IMR-90 (cell line): ENCODE data around the gene PAPPA. TPM values are rescaled to one million over a fixed set of nuclear protein-coding genes. Genes with fewer than 3 reads are reported as not detected.

ENCODE experiments used
- ATAC-seq: fragments of 200-7000 bp; cut with Tn5 transposase; 2 replicates; pipeline ENCODE4 v1.9.1; 2020; ENCODE audit warnings: low read depth, mild to moderate bottlenecking, moderate library complexity
- BruUV-seq: library from RNA; stranded (reverse); fragments of 400-500 nt; replicated peaks from 2 replicates; lab custom pipeline; 2021; lab: Mats Ljungman, UMichigan
- CTCF ChIA-PET: fragments of 300-600 bp; formaldehyde crosslinking; extraction: SDS; loops from one replicate; lab custom pipeline; 2021; ENCODE audit warnings: antibody characterized with exemption; lab: Yijun Ruan, JAX
- POLR2A ChIA-PET: fragments of 300-600 bp; sonication (Branson Sonifier 250); formaldehyde crosslinking; loops from one replicate; lab custom pipeline; 2022; ENCODE audit warnings: antibody characterized with exemption; ENCODE audit not compliant: unreplicated experiment; lab: Charles Lee
- DNase-seq: peaks from one replicate; pipeline ENCODE4 v3.0.0; 2013
- H2AFZ ChIP-seq: replicated peaks from 2 replicates; pipeline ENCODE3; 2013; ENCODE audit warnings: low read length, mild to moderate bottlenecking; ENCODE audit not compliant: poor library complexity
- H2AK5ac ChIP-seq: 2 replicates; pipeline ENCODE4 v1.6.1; 2013; ENCODE audit warnings: low read depth, low read length, inconsistent platforms
- H2AK9ac ChIP-seq: replicated peaks from 2 replicates; pipeline ENCODE3; 2013; ENCODE audit warnings: mild to moderate bottlenecking, low read depth, low read length, moderate library complexity; ENCODE audit not compliant: poor library complexity
- H2BK120ac ChIP-seq: 2 replicates; pipeline ENCODE4 v1.6.1; 2013; ENCODE audit warnings: low read depth, low read length, inconsistent platforms
- H2BK15ac ChIP-seq: 3 replicates; pipeline ENCODE4 v1.6.1; 2013; ENCODE audit warnings: low read depth, low read length, inconsistent platforms
- H2BK20ac ChIP-seq: 2 replicates; pipeline ENCODE4 v1.6.1; 2013; ENCODE audit warnings: low read depth, mild to moderate bottlenecking, inconsistent platforms, low read length, moderate library complexity
- H2BK5ac ChIP-seq: 2 replicates; pipeline ENCODE4 v1.6.1; 2013; ENCODE audit warnings: mild to moderate bottlenecking, low read depth, low read length, inconsistent platforms; ENCODE audit not compliant: poor library complexity, severe bottlenecking
- H3K14ac ChIP-seq: replicated peaks from 2 replicates; pipeline ENCODE4 v1.6.1; 2013; ENCODE audit warnings: low read depth, low read length, inconsistent platforms
- H3K18ac ChIP-seq: 2 replicates; pipeline ENCODE4 v1.6.1; 2013; ENCODE audit warnings: low read depth, low read length, control low read depth
- H3K23ac ChIP-seq: 2 replicates; pipeline ENCODE4 v1.6.1; 2013; ENCODE audit warnings: low read depth, low read length, inconsistent platforms
- H3K27ac ChIP-seq: 2 replicates; pipeline ENCODE4 v1.5.1; 2013; ENCODE audit warnings: mild to moderate bottlenecking, control low read depth, low read length; ENCODE audit not compliant: insufficient read depth
- H3K27me3 ChIP-seq: 2 replicates; pipeline ENCODE4 v1.6.1; 2013; ENCODE audit warnings: low read length; ENCODE audit not compliant: control insufficient read depth, insufficient read depth
- H3K36me3 ChIP-seq: 2 replicates; pipeline ENCODE4 v1.6.1; 2013; ENCODE audit warnings: low read length, mixed read lengths; ENCODE audit not compliant: control insufficient read depth, insufficient read depth
- H3K4ac ChIP-seq: 2 replicates; pipeline ENCODE4 v1.6.1; 2013; ENCODE audit warnings: low read depth, low read length, inconsistent platforms
- H3K4me1 ChIP-seq: 2 replicates; pipeline ENCODE4 v1.6.1; 2013; ENCODE audit warnings: low read length, mixed read lengths; ENCODE audit not compliant: control insufficient read depth, insufficient read depth
- H3K4me2 ChIP-seq: 2 replicates; pipeline ENCODE4 v1.6.1; 2013; ENCODE audit warnings: low read depth, mild to moderate bottlenecking, control low read depth, low read length, moderate library complexity
- H3K4me3 ChIP-seq: 2 replicates; pipeline ENCODE4 v1.5.1; 2013; ENCODE audit warnings: low read depth, mild to moderate bottlenecking, control low read depth, low read length, moderate library complexity; ENCODE audit not compliant: insufficient read depth
- H3K56ac ChIP-seq: 2 replicates; pipeline ENCODE4 v1.6.1; 2013; ENCODE audit warnings: low read length, inconsistent platforms; ENCODE audit not compliant: insufficient read depth; ENCODE audit errors: extremely low read depth
- H3K79me1 ChIP-seq, 2 experiments: 2 replicates each; pipeline ENCODE4 v1.6.1; 2013; ENCODE audit warnings: low read length in 2 of 2, inconsistent platforms in 1 of 2, low read depth in 1 of 2
- H3K9ac ChIP-seq: 2 replicates; pipeline ENCODE4 v1.6.1; 2013; ENCODE audit warnings: low read depth, low read length, control low read depth
- H3K9me1 ChIP-seq: 2 replicates; pipeline ENCODE4 v1.6.1; 2013; ENCODE audit warnings: low read length, inconsistent platforms; ENCODE audit not compliant: insufficient read depth
- H3K9me3 ChIP-seq: 2 replicates; pipeline ENCODE4 v1.6.1; 2013; ENCODE audit warnings: low read length; ENCODE audit not compliant: control insufficient read depth, insufficient read depth
- H4K20me1 ChIP-seq: 2 replicates; pipeline ENCODE4 v1.6.1; 2013; ENCODE audit warnings: low read length, inconsistent platforms; ENCODE audit not compliant: insufficient read depth
- H4K5ac ChIP-seq: 2 replicates; pipeline ENCODE4 v1.6.1; 2013; ENCODE audit warnings: mild to moderate bottlenecking, low read depth, low read length, control low read depth
- H4K8ac ChIP-seq, 2 experiments: 2 replicates each; pipeline ENCODE4 v1.6.1; 2013; ENCODE audit warnings: low read depth in 2 of 2, low read length in 2 of 2, control low read depth in 1 of 2, inconsistent platforms in 1 of 2
- H4K91ac ChIP-seq: 2 replicates; pipeline ENCODE4 v1.6.1; 2013; ENCODE audit warnings: low read depth, low read length, inconsistent platforms; ENCODE audit not compliant: insufficient read depth
- BHLHE40 ChIP-seq: fragments of 150-350 bp; IDR thresholded peaks from 2 replicates; pipeline ENCODE4 v1.6.1; 2016; ENCODE audit warnings: mild to moderate bottlenecking, low read depth, low read length
- CEBPB ChIP-seq: IDR thresholded peaks from 2 replicates; pipeline ENCODE4 v1.6.1; 2012; ENCODE audit warnings: low read depth, low read length, improper control_type of control experiment
- CHD1 ChIP-seq: IDR thresholded peaks from 2 replicates; pipeline ENCODE4 v1.6.1; 2012; ENCODE audit warnings: low read depth, low read length, improper control_type of control experiment
- FOS ChIP-seq: fragments of 150-350 bp; IDR thresholded peaks from 2 replicates; pipeline ENCODE4 v1.6.1; 2016; ENCODE audit warnings: low read depth, low read length
- MAFK ChIP-seq: IDR thresholded peaks from 2 replicates; pipeline ENCODE4 v1.6.1; 2012; ENCODE audit warnings: low read depth, low read length, improper control_type of control experiment
- MAZ ChIP-seq: IDR thresholded peaks from 2 replicates; pipeline ENCODE4 v1.6.1; 2012; ENCODE audit warnings: low read depth, mild to moderate bottlenecking, low read length, improper control_type of control experiment, moderate library complexity, borderline replicate concordance
- MXI1 ChIP-seq: IDR thresholded peaks from 2 replicates; pipeline ENCODE4 v1.6.1; 2012; ENCODE audit warnings: low read depth, mild to moderate bottlenecking, low read length, moderate library complexity, borderline replicate concordance
- NFE2L2 ChIP-seq: fragments of 150-350 bp; IDR thresholded peaks from 2 replicates; pipeline ENCODE4 v1.6.1; 2016; ENCODE audit warnings: low read depth, mild to moderate bottlenecking, low read length
- POLR2A ChIP-seq: IDR thresholded peaks from 2 replicates; pipeline ENCODE4 v1.6.1; 2012; ENCODE audit warnings: mild to moderate bottlenecking, low read depth, low read length
- RAD21 ChIP-seq: IDR thresholded peaks from 2 replicates; pipeline ENCODE4 v1.6.1; 2012; ENCODE audit warnings: low read length, improper control_type of control experiment
- RCOR1 ChIP-seq: IDR thresholded peaks from 2 replicates; pipeline ENCODE4 v1.6.1; 2012; ENCODE audit warnings: mild to moderate bottlenecking, low read length, improper control_type of control experiment; ENCODE audit not compliant: insufficient replicate concordance
- RFX5 ChIP-seq: IDR thresholded peaks from 2 replicates; pipeline ENCODE4 v1.8.0; 2012; ENCODE audit warnings: low read depth, mild to moderate bottlenecking, low read length, moderate library complexity
- SMC3 ChIP-seq: fragments of 150-350 bp; IDR thresholded peaks from 2 replicates; pipeline ENCODE4 v1.6.1; 2016; ENCODE audit warnings: low read depth, mild to moderate bottlenecking, antibody characterized with exemption, low read length, moderate library complexity
- WGBS, 2 experiments: methylation state at CpG; one replicate each; pipeline versions ENCODE4 v1.1.5 to v1.1.7; 2013; ENCODE audit warnings: missing lambda C conversion rate in 2 of 2; ENCODE audit not compliant: insufficient read length in 1 of 2; ENCODE audit errors: extremely low coverage in 2 of 2; 5-methylcytosine and 5-hydroxymethylcytosine counted together
- dilution Hi-C: fragments of 300-500 bp; cut with HindIII; formaldehyde crosslinking; loops from one replicate; pipeline ENCODE4 v1.14.3; 2018; ENCODE audit warnings: low sequenced_read_pairs; ENCODE audit not compliant: unreplicated experiment
- in situ Hi-C: fragments of 300-500 bp; cut with MboI; formaldehyde crosslinking; loops from 3 replicates; pipeline ENCODE4 v1.14.3; 2019; ENCODE audit warnings: low sequenced_read_pairs, inconsistent platforms, mixed read lengths
- intact Hi-C: fragments of 100-400 bp; cut with micrococcal nuclease; formaldehyde crosslinking; loops from 2 replicates; pipeline ENCODE4 v1.10.0; 2022
- polyA plus RNA-seq, 3 experiments: library from polyadenylated mRNA; depleted of rRNA; stranded (reverse); fragments of >200 nt; gene quantifications; 2 replicates each; pipeline ENCODE4 v1.2.3, GENCODE V29; 2012; ENCODE audit warnings: low replicate concordance in 1 of 3
- total RNA-seq: library from RNA; depleted of rRNA; stranded (reverse); fragments of >200 nt; gene quantifications from 2 replicates; pipeline ENCODE4 v1.2.3, GENCODE V29; 2012
- TF ChIP-seq, protein P1 (sequence below): fragments of 150-350 bp; IDR thresholded peaks from 2 replicates; pipeline ENCODE4 v1.6.1; 2016; ENCODE audit warnings: low read depth, mild to moderate bottlenecking, low read length, moderate library complexity, borderline replicate concordance
- TF ChIP-seq, protein P2 (sequence below): conservative IDR thresholded peaks from 2 replicates; pipeline ENCODE4 v1.5.1; 2012; ENCODE audit warnings: mild to moderate bottlenecking, low read depth, low read length, improper control_type of control experiment
- TF ChIP-seq, protein P3 (sequence below): fragments of 150-350 bp; IDR thresholded peaks from 2 replicates; pipeline ENCODE4 v1.6.1; 2017; ENCODE audit warnings: mild to moderate bottlenecking, antibody characterized with exemption, low read length, low read depth

PAPPA gene
- total and polyA plus RNA-seq, 2 of the 4 experiments (the other 2 are of a cell fraction): 8.3 to 12.4 TPM

DNA sequence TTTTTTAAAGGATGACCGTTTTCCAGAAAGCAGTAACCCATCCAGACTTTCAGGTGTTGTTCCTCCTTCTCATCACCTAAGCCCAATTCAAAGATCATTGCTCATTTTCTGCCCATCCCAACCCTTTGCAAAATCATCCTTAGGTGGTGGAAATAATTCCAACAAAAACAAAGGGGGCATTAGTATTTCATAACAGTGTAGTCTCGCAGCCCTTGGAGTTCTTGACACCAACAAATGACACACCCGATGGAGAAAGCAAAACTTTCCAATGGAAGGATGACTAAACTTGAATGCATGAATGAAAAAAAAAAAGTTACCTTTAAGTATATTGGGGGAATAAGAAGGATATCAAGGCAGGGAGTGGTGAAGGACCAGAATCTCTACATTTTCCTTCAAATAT is 117.0 kb downstream of the PAPPA start:
- intact Hi-C loops: no loop called here
- Histone ChIP-seq H3K4me1 (no peaks in the 10 kb centered on the region; the same call in none of the 2 replicates), H3K4me3 (no peak overlapping the region), H3K56ac (no peak overlapping the region), H4K91ac (no peak overlapping the region), H3K9ac (no peak overlapping the region), H3K18ac (no peak overlapping the region), H2AFZ (no peak overlapping the region), H3K14ac (no peak overlapping the region), H2BK120ac (no peak overlapping the region), H3K9me3 (no peaks in the 10 kb centered on the region), H3K4me2 (no peak overlapping the region), H4K20me1 (peaks cover 7% of the 10 kb centered on the region; the same call in 1 of the 2 replicates), H3K4ac (no peak overlapping the region), H2BK5ac (no peak overlapping the region), H2BK15ac (no peak overlapping the region), H2AK9ac (no peak overlapping the region), H2BK20ac (no peak overlapping the region), H3K79me1 (peaks cover 3 to 8% of the 10 kb centered on the region in 2 experiments; a peak in 1 of 4 replicates), H3K27ac (no peak overlapping the region), H4K5ac (no peak overlapping the region), H3K36me3 (peaks cover 46% of the 10 kb centered on the region), H3K23ac (no peak overlapping the region), H3K27me3 (no peaks in the 10 kb centered on the region), H4K8ac (no peak overlapping the region), H2AK5ac (no peak overlapping the region), H3K9me1 (peaks cover 7% of the 10 kb centered on the region; the same call in 1 of the 2 replicates)
- dilution Hi-C loops: no loop called here
- WGBS, 2 experiments: no CpG with 5 or more reads among the region's 3 CpGs
- ChIA-PET POLR2A (no interaction called here), CTCF (no interaction called here)
- DNase-seq: no peak
- in situ Hi-C loops: no loop called here
- TF ChIP-seq BHLHE40: no peak
- no peak for TF ChIP-seq FOS
- no peak for TF ChIP-seq RFX5
- no peak for TF ChIP-seq RCOR1
- TF ChIP-seq, protein P1, sequence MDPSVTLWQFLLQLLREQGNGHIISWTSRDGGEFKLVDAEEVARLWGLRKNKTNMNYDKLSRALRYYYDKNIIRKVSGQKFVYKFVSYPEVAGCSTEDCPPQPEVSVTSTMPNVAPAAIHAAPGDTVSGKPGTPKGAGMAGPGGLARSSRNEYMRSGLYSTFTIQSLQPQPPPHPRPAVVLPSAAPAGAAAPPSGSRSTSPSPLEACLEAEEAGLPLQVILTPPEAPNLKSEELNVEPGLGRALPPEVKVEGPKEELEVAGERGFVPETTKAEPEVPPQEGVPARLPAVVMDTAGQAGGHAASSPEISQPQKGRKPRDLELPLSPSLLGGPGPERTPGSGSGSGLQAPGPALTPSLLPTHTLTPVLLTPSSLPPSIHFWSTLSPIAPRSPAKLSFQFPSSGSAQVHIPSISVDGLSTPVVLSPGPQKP: no peak
- no peak for TF ChIP-seq CHD1
- no peak for TF ChIP-seq MAZ
- TF ChIP-seq NFE2L2: no peak
- TF ChIP-seq MXI1: no peak
- no peak for TF ChIP-seq POLR2A
- TF ChIP-seq, protein P2, sequence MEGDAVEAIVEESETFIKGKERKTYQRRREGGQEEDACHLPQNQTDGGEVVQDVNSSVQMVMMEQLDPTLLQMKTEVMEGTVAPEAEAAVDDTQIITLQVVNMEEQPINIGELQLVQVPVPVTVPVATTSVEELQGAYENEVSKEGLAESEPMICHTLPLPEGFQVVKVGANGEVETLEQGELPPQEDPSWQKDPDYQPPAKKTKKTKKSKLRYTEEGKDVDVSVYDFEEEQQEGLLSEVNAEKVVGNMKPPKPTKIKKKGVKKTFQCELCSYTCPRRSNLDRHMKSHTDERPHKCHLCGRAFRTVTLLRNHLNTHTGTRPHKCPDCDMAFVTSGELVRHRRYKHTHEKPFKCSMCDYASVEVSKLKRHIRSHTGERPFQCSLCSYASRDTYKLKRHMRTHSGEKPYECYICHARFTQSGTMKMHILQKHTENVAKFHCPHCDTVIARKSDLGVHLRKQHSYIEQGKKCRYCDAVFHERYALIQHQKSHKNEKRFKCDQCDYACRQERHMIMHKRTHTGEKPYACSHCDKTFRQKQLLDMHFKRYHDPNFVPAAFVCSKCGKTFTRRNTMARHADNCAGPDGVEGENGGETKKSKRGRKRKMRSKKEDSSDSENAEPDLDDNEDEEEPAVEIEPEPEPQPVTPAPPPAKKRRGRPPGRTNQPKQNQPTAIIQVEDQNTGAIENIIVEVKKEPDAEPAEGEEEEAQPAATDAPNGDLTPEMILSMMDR: no peak
- TF ChIP-seq, protein P3, sequence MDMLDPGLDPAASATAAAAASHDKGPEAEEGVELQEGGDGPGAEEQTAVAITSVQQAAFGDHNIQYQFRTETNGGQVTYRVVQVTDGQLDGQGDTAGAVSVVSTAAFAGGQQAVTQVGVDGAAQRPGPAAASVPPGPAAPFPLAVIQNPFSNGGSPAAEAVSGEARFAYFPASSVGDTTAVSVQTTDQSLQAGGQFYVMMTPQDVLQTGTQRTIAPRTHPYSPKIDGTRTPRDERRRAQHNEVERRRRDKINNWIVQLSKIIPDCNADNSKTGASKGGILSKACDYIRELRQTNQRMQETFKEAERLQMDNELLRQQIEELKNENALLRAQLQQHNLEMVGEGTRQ: no peak
- no peak for TF ChIP-seq MAFK
- TF ChIP-seq RAD21: no peak
- TF ChIP-seq CEBPB: no peak
- TF ChIP-seq SMC3: no peak
- no TSS peak for BruUV-seq
- ATAC-seq: no peak
